HEK293 (cell line): ENCODE measurements around the gene ERICH4.

Source experiments
- GLI2 ChIP-seq: fragments of 450-650 bp; formaldehyde crosslinking; IDR thresholded peaks from 2 replicates; pipeline ENCODE4; 2017; ENCODE audit warnings: missing biosample characterization, missing genetic modification characterization, low read depth, borderline replicate concordance
- GLIS2 ChIP-seq: fragments of 450-650 bp; formaldehyde crosslinking; IDR thresholded peaks from 2 replicates; pipeline ENCODE4 v1.5.1; 2016; ENCODE audit warnings: missing biosample characterization, missing genetic modification characterization
- HOXA7 ChIP-seq: sonication (generic); formaldehyde crosslinking; IDR thresholded peaks from 2 replicates; pipeline ENCODE4 v1.8.1; 2022; ENCODE audit warnings: missing genetic modification reagents, borderline replicate concordance
- HOXD13 ChIP-seq: sonication (generic); formaldehyde crosslinking; IDR thresholded peaks from 2 replicates; pipeline ENCODE4 v1.8.0; 2022; ENCODE audit warnings: missing genetic modification reagents, borderline replicate concordance
- KLF1 ChIP-seq: fragments of 450-650 bp; formaldehyde crosslinking; IDR thresholded peaks from 2 replicates; pipeline ENCODE4 v1.5.1; 2016; ENCODE audit warnings: missing biosample characterization, missing genetic modification characterization
- MEIS1 ChIP-seq: sonication (generic); formaldehyde crosslinking; IDR thresholded peaks from 2 replicates; pipeline ENCODE4 v1.8.1; 2022; ENCODE audit warnings: missing genetic modification reagents, mild to moderate bottlenecking, borderline replicate concordance
- MZF1 ChIP-seq: fragments of 450-650 bp; formaldehyde crosslinking; IDR thresholded peaks from 2 replicates; pipeline ENCODE4 v1.5.1; 2017; ENCODE audit warnings: missing biosample characterization, missing genetic modification characterization, borderline replicate concordance
- OVOL3 ChIP-seq: fragments of 450-650 bp; formaldehyde crosslinking; IDR thresholded peaks from 2 replicates; pipeline ENCODE4 v1.5.1; 2016; ENCODE audit warnings: missing biosample characterization, missing genetic modification characterization
- ZBTB48 ChIP-seq: fragments of 450-650 bp; formaldehyde crosslinking; IDR thresholded peaks from 2 replicates; pipeline ENCODE4 v1.5.1; 2016; ENCODE audit warnings: missing biosample characterization, missing genetic modification characterization
- ZFHX2 ChIP-seq: fragments of 450-650 bp; formaldehyde crosslinking; conservative IDR thresholded peaks from 2 replicates; pipeline ENCODE4 v1.5.1; 2016; ENCODE audit warnings: missing biosample characterization, missing genetic modification characterization
- ZFP3 ChIP-seq: fragments of 450-650 bp; formaldehyde crosslinking; IDR thresholded peaks from 2 replicates; pipeline ENCODE4 v1.5.1; 2016; ENCODE audit warnings: low read depth, missing biosample characterization, missing genetic modification characterization
- ZNF114 ChIP-seq: fragments of 450-650 bp; formaldehyde crosslinking; IDR thresholded peaks from 2 replicates; pipeline ENCODE4 v1.5.0; 2017; ENCODE audit warnings: missing biosample characterization, missing genetic modification characterization
- ZNF121 ChIP-seq: fragments of 450-650 bp; formaldehyde crosslinking; IDR thresholded peaks from 2 replicates; pipeline ENCODE4 v1.5.1; 2016; ENCODE audit warnings: missing biosample characterization, missing genetic modification characterization
- ZNF138 ChIP-seq: fragments of 450-650 bp; formaldehyde crosslinking; IDR thresholded peaks from 2 replicates; pipeline ENCODE4 v1.5.1; 2016; ENCODE audit warnings: missing biosample characterization, missing genetic modification characterization, borderline replicate concordance
- ZNF146 ChIP-seq: fragments of 450-650 bp; formaldehyde crosslinking; IDR thresholded peaks from 2 replicates; pipeline ENCODE4 v1.5.1; 2016; ENCODE audit warnings: missing biosample characterization, missing genetic modification characterization
- ZNF157 ChIP-seq: fragments of 450-650 bp; formaldehyde crosslinking; IDR thresholded peaks from 2 replicates; pipeline ENCODE4 v1.5.1; 2016; ENCODE audit warnings: missing biosample characterization, missing genetic modification characterization
- ZNF16 ChIP-seq: fragments of 450-650 bp; formaldehyde crosslinking; IDR thresholded peaks from 2 replicates; pipeline ENCODE4 v1.5.1; 2016; ENCODE audit warnings: low read depth, missing biosample characterization, missing genetic modification characterization
- ZNF175 ChIP-seq: fragments of 450-650 bp; formaldehyde crosslinking; IDR thresholded peaks from 2 replicates; pipeline ENCODE4 v1.5.1; 2016; ENCODE audit warnings: missing biosample characterization, missing genetic modification characterization
- ZNF18 ChIP-seq: fragments of 450-650 bp; formaldehyde crosslinking; IDR thresholded peaks from 2 replicates; pipeline ENCODE4 v1.5.1; 2016; ENCODE audit warnings: missing biosample characterization, missing genetic modification characterization
- ZNF19 ChIP-seq: fragments of 450-650 bp; formaldehyde crosslinking; IDR thresholded peaks from 2 replicates; pipeline ENCODE4; 2016; ENCODE audit warnings: missing biosample characterization, missing genetic modification characterization, low read depth
- ZNF221 ChIP-seq: fragments of 450-650 bp; formaldehyde crosslinking; IDR thresholded peaks from 2 replicates; pipeline ENCODE4 v1.5.1; 2017; ENCODE audit warnings: missing biosample characterization, missing genetic modification characterization, borderline replicate concordance
- ZNF274 ChIP-seq, 2 experiments: fragments of 200-500 bp in 1 of 2; fragments of 450-650 bp in 1 of 2; sonication (Bioruptor generic) in 1 of 2; formaldehyde crosslinking in 1 of 2; IDR thresholded peaks; 2 replicates each; pipeline versions ENCODE4 v1.5.1 to v1.6.1; 2014 to 2016; ENCODE audit warnings: borderline replicate concordance in 1 of 2, inconsistent platforms in 1 of 2, low read length in 1 of 2, missing biosample characterization in 1 of 2, missing genetic modification characterization in 1 of 2
- ZNF350 ChIP-seq: fragments of 450-650 bp; formaldehyde crosslinking; IDR thresholded peaks from 2 replicates; pipeline ENCODE4 v1.5.0; 2017; ENCODE audit warnings: missing biosample characterization, mild to moderate bottlenecking, missing genetic modification characterization
- ZNF366 ChIP-seq: fragments of 450-650 bp; formaldehyde crosslinking; conservative IDR thresholded peaks from 2 replicates; pipeline ENCODE4 v1.5.1; 2016; ENCODE audit warnings: missing biosample characterization, missing genetic modification characterization
- ZNF529 ChIP-seq: fragments of 450-650 bp; formaldehyde crosslinking; IDR thresholded peaks from 2 replicates; pipeline ENCODE4 v1.5.1; 2017; ENCODE audit warnings: missing genetic modification characterization, missing biosample characterization; ENCODE audit not compliant: insufficient replicate concordance
- ZNF548 ChIP-seq: fragments of 450-650 bp; formaldehyde crosslinking; IDR thresholded peaks from 2 replicates; pipeline ENCODE4 v1.5.1; 2016; ENCODE audit warnings: missing biosample characterization, missing genetic modification characterization
- ZNF600 ChIP-seq: fragments of 450-650 bp; formaldehyde crosslinking; IDR thresholded peaks from 2 replicates; pipeline ENCODE4 v1.5.1; 2016; ENCODE audit warnings: missing biosample characterization, missing genetic modification characterization
- ZNF623 ChIP-seq: fragments of 450-650 bp; formaldehyde crosslinking; IDR thresholded peaks from 2 replicates; pipeline ENCODE4 v1.5.1; 2016; ENCODE audit warnings: missing biosample characterization, missing genetic modification characterization
- ZNF660 ChIP-seq: fragments of 450-650 bp; IDR thresholded peaks from 2 replicates; pipeline ENCODE4 v1.5.1; 2018; ENCODE audit warnings: missing biosample characterization, mild to moderate bottlenecking, missing genetic modification characterization
- ZNF664 ChIP-seq: fragments of 450-650 bp; formaldehyde crosslinking; IDR thresholded peaks from 2 replicates; pipeline ENCODE4 v1.5.1; 2016; ENCODE audit warnings: missing biosample characterization, missing genetic modification characterization
- ZNF776 ChIP-seq: fragments of 450-650 bp; formaldehyde crosslinking; IDR thresholded peaks from 2 replicates; pipeline ENCODE4 v1.5.0; 2017; ENCODE audit warnings: missing biosample characterization, missing genetic modification characterization, borderline replicate concordance
- ZNF791 ChIP-seq: fragments of 450-650 bp; formaldehyde crosslinking; IDR thresholded peaks from 2 replicates; pipeline ENCODE4 v1.5.1; 2016; ENCODE audit warnings: missing biosample characterization, missing genetic modification characterization
- ZNF792 ChIP-seq: fragments of 450-650 bp; formaldehyde crosslinking; IDR thresholded peaks from 2 replicates; pipeline ENCODE4 v1.5.1; 2016; ENCODE audit warnings: missing biosample characterization, missing genetic modification characterization
- ZSCAN23 ChIP-seq: fragments of 450-650 bp; formaldehyde crosslinking; IDR thresholded peaks from 2 replicates; pipeline ENCODE4 v1.5.1; 2016; ENCODE audit warnings: missing biosample characterization, missing genetic modification characterization
- TF ChIP-seq, protein P1 (sequence below): fragments of 450-650 bp; formaldehyde crosslinking; IDR thresholded peaks from 2 replicates; pipeline ENCODE4 v1.5.1; 2017; ENCODE audit warnings: missing biosample characterization, mild to moderate bottlenecking, missing genetic modification characterization, moderate library complexity
- TF ChIP-seq, protein P2 (sequence below): fragments of 450-650 bp; formaldehyde crosslinking; IDR thresholded peaks from 2 replicates; pipeline ENCODE4 v1.5.1; 2016; ENCODE audit warnings: missing biosample characterization, missing genetic modification characterization

The ERICH4 gene

GRCh38 chr19:41426952-41427646, 15.9 kb upstream of the ERICH4 start, which contains the start of gene B3GNT8 (continued):
- TF ChIP-seq ZNF660 (no peak), ZNF366 (tag by site-specific recombination) (no peak), ZFP3 (tag by site-specific recombination) (no peak), ZNF138 (tag by site-specific recombination) (no peak), ZNF548 (no peak), ZBTB48 (tag by site-specific recombination) (peak; percentile 91), GLIS2 (tag by site-specific recombination) (peak; percentile 62), ZNF664 (tag by site-specific recombination) (no peak), ZNF175 (tag by site-specific recombination) (no peak), ZNF776 (tag by site-specific recombination) (no peak), OVOL3 (tag by site-specific recombination) (no peak), MZF1 (no peak), ZNF274 (IDR thresholded peaks at IDR 0.05; ENCODE audit: low read length) (no peak), ZNF274 (tag by site-specific recombination; IDR thresholded peaks at IDR 0.05; ENCODE audit: borderline replicate concordance) (no peak), GLI2 (tag by site-specific recombination) (no peak), ZNF121 (tag by site-specific recombination) (no peak), ZNF16 (tag by site-specific recombination) (no peak; the same call in 1 of the 2 replicates), ZSCAN23 (no peak), MEIS1 (CRISPR knock-in tag) (no peak), ZNF114 (tag by site-specific recombination) (no peak), ZNF221 (tag by site-specific recombination) (no peak), ZNF792 (tag by site-specific recombination) (no peak), HOXD13 (CRISPR knock-in tag) (no peak), ZNF791 (tag by site-specific recombination) (no peak), ZNF600 (tag by site-specific recombination) (peak; percentile 58), ZNF146 (tag by site-specific recombination) (no peak), ZNF350 (tag by site-specific recombination) (no peak), HOXA7 (CRISPR knock-in tag) (no peak), ZNF19 (no peak), ZNF18 (tag by site-specific recombination) (no peak), ZNF529 (tag by site-specific recombination) (no peak), ZNF623 (no peak), ZFHX2 (tag by site-specific recombination) (no peak), KLF1 (tag by site-specific recombination) (peak; percentile 30), ZNF157 (tag by site-specific recombination) (no peak)
- TF ChIP-seq, protein P1, sequence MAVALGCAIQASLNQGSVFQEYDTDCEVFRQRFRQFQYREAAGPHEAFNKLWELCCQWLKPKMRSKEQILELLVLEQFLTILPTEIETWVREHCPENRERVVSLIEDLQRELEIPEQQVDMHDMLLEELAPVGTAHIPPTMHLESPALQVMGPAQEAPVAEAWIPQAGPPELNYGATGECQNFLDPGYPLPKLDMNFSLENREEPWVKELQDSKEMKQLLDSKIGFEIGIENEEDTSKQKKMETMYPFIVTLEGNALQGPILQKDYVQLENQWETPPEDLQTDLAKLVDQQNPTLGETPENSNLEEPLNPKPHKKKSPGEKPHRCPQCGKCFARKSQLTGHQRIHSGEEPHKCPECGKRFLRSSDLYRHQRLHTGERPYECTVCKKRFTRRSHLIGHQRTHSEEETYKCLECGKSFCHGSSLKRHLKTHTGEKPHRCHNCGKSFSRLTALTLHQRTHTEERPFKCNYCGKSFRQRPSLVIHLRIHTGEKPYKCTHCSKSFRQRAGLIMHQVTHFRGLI (tag by site-specific recombination), result no peak
- TF ChIP-seq, protein P2, sequence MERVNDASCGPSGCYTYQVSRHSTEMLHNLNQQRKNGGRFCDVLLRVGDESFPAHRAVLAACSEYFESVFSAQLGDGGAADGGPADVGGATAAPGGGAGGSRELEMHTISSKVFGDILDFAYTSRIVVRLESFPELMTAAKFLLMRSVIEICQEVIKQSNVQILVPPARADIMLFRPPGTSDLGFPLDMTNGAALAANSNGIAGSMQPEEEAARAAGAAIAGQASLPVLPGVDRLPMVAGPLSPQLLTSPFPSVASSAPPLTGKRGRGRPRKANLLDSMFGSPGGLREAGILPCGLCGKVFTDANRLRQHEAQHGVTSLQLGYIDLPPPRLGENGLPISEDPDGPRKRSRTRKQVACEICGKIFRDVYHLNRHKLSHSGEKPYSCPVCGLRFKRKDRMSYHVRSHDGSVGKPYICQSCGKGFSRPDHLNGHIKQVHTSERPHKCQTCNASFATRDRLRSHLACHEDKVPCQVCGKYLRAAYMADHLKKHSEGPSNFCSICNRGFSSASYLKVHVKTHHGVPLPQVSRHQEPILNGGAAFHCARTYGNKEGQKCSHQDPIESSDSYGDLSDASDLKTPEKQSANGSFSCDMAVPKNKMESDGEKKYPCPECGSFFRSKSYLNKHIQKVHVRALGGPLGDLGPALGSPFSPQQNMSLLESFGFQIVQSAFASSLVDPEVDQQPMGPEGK (tag by site-specific recombination), result no peak; the same call in 1 of the 2 replicates
